Prostate gland (tissue), 2 donors: ENCODE measurements around the gene AZIN2.

Experiments used
- CTCF ChIP-seq, 4 experiments: fragments of 200-600 bp in 2 of 4; fragments of 450-650 bp in 2 of 4; sonication (generic) in 2 of 4; IDR thresholded peaks; 1 replicate in 3 of 4; 2 replicates in 1 of 4; pipeline ENCODE4 v1.5.1; 2016 to 2019; ENCODE audit warnings: antibody characterized with exemption in 4 of 4, mild to moderate bottlenecking in 2 of 4, moderate library complexity in 2 of 4
- POLR2A ChIP-seq: fragments of 450-650 bp; IDR thresholded peaks from one replicate; pipeline ENCODE4 v1.6.1; 2016; ENCODE audit warnings: antibody characterized with exemption, mild to moderate bottlenecking

- TF ChIP-seq POLR2A (no peak), CTCF (IDR thresholded peaks at IDR 0.05) (no peak)
These were observed 4.4 kb downstream of the AZIN2 start for GRCh38 chr1:33085332-33085731.
